Activated T-helper 9 cell treated with anti-CD3 and anti-CD28 coated beads, Interleukin-2, amount 50 U/mL, for 16 hours (primary cell): Measurements from ENCODE around the gene DPYD.
"Not testable (repeated sequence)": the region's sequence is repeated elsewhere in the genome, so short reads cannot be mapped to it uniquely, and the experiment has no call there.

ENCODE experiments used
- DNase-seq: peaks from one replicate; pipeline ENCODE4 v3.0.0-alpha.2; 2020; ENCODE audit warnings: low read depth

The DPYD gene

GRCh38 chr1:97277891-97278654 lies 642.8 kb downstream of the DPYD start:
- no peak for DNase-seq

GRCh38 chr1:97271916-97272788 lies 648.7 kb downstream of the DPYD start:
- DNase-seq: no peak

GRCh38 chr1:97270508-97271307 lies 650.1 kb downstream of the DPYD start:
- no peak for DNase-seq

GRCh38 chr1:97265630-97266029 lies 655.2 kb downstream of the DPYD start:
- DNase-seq: no peak

- no peak for DNase-seq
Observed at GRCh38 chr1:97262842-97263241, 658.0 kb downstream of the DPYD start.

GRCh38 chr1:97258597-97258996 lies 662.2 kb downstream of the DPYD start:
- no peak for DNase-seq

GRCh38 chr1:97254731-97255463 lies 665.9 kb downstream of the DPYD start:
- no peak for DNase-seq

GRCh38 chr1:97252925-97253324 lies 667.9 kb downstream of the DPYD start:
- DNase-seq: no peak

GRCh38 chr1:97252076-97252475 lies 668.8 kb downstream of the DPYD start:
- no peak for DNase-seq

- no peak for DNase-seq
Observed at GRCh38 chr1:97247196-97247595, 673.6 kb downstream of the DPYD start.

- DNase-seq: no peak
Observed at GRCh38 chr1:97245682-97246081, 675.2 kb downstream of the DPYD start.

- no peak for DNase-seq
Observed at GRCh38 chr1:97245026-97245425, 675.8 kb downstream of the DPYD start.

- DNase-seq: no peak
Observed at GRCh38 chr1:97243973-97244560, 676.8 kb downstream of the DPYD start.

GRCh38 chr1:97238816-97239215 lies 682.0 kb downstream of the DPYD start:
- DNase-seq: no peak

- not testable (repeated sequence) for DNase-seq
Observed at GRCh38 chr1:97231354-97231753, 689.5 kb downstream of the DPYD start.

GRCh38 chr1:97212671-97213070 lies 708.2 kb downstream of the DPYD start:
- no peak for DNase-seq

GRCh38 chr1:97210307-97210706 lies 710.5 kb downstream of the DPYD start:
- DNase-seq: no peak

- DNase-seq: no peak
Observed at GRCh38 chr1:97209381-97209957, 711.4 kb downstream of the DPYD start.

- DNase-seq: no peak
Observed at GRCh38 chr1:97207868-97208267, 713.0 kb downstream of the DPYD start.

GRCh38 chr1:97204468-97204867 lies 716.4 kb downstream of the DPYD start:
- DNase-seq: no peak
